Choroid plexus epithelial cell (primary cell): Measurements from ENCODE around the gene DLL1.

ENCODE experiments used
- DNase-seq: peaks from one replicate; pipeline ENCODE4 v3.0.0-alpha.2; 2010; ENCODE audit warnings: low read depth
- H3K4me3 ChIP-seq: 2 replicates; pipeline ENCODE4 v1.5.1; 2011; ENCODE audit warnings: low read depth, mild to moderate bottlenecking, control low read depth, low read length, moderate library complexity
- CTCF ChIP-seq: conservative IDR thresholded peaks from 2 replicates; pipeline ENCODE4 v1.5.1; 2011; ENCODE audit warnings: low read depth, mild to moderate bottlenecking, control low read depth, inconsistent platforms, low read length, moderate library complexity

The DLL1 gene

GRCh38 chr6:170282512-170283158, 8.2 kb downstream of the DLL1 start:
- no peak overlapping the region for H3K4me3 ChIP-seq
- no peak for DNase-seq
- TF ChIP-seq CTCF, result no peak

- no peak for TF ChIP-seq CTCF
- no peak for DNase-seq
- no peak overlapping the region for H3K4me3 ChIP-seq
Observed at GRCh38 chr6:170281331-170282292, 9.3 kb downstream of the DLL1 start.

DNA sequence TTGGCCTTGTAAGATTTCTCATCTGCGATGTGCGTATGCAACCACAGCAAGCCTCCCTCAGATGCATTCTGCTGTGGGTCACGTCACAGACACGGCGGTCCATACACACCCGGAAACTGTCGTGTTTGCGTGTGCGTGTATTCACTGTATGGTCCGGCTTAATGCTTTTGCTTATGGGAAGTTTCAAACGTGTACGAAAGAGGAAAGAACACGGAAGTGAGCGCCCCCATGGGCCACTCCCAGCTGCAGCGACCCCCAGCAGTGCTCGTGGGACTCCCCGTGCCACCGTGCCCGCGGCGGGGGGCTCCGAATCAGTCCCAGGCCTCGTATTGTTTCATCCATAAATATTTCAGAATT, 10.2 kb downstream of the DLL1 start:
- peak overlapping the region; percentile 37 for H3K4me3 ChIP-seq
- TF ChIP-seq CTCF, result no peak
- no peak for DNase-seq

DNA sequence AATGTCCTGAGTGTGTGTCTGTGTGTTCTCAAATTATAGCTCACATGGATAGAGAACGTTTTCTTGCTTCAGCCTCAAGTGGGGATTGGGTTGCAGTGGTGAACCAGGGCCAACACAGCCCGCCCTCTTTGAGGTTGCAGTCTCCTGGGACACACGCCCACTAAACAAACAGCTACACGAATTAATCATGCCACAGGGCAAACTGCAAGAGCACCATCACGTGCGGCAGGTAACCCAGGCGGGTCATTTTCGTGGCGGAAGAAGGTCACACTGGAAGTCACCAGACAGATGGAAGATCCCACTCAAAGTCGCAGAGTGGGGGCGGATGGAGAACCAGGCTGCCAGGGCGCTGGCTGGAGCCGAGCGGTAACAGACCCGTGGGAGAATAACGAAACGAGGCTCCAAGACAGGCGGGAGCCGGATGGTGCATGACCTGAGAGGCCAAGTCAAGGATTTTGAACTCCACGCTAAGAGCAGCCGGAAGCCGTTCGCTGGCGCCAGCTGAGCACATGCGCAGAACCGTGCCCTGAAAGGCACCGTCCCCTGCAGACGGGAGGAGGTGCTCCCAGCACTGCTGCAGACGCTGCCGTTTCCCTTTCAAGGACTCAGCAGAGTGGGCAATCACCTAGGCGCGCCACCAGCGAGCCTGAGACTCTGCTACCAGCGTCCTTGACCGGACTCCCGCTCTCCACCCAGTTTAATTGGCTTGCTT, 10.7 kb downstream of the DLL1 start:
- DNase-seq, result peak; percentile 21
- TF ChIP-seq CTCF, result no peak
- H3K4me3 ChIP-seq, result peak overlapping the region; percentile 37

GRCh38 chr6:170279426-170279825, 11.5 kb downstream of the DLL1 start:
- no peak overlapping the region for H3K4me3 ChIP-seq
- TF ChIP-seq CTCF, result no peak
- DNase-seq, result no peak

GRCh38 chr6:170278743-170279094, 12.2 kb downstream of the DLL1 start:
- TF ChIP-seq CTCF, result no peak
- no peak for DNase-seq
- no peak overlapping the region for H3K4me3 ChIP-seq
